Kidney (tissue), 14 donors: ENCODE results near the gene GBA2. TPM values are rescaled to one million over a fixed set of nuclear protein-coding genes. Genes with fewer than 3 reads are reported as not detected.

Source experiments
- DNase-seq, 5 donors: peaks; one replicate each; pipeline ENCODE4 v3.0.0-alpha.2; 2013 to 2020
- FAIRE-seq: peaks from 2 replicates; lab custom pipeline; 2012; peaks lifted over from hg19 to GRCh38; lab: Jason Lieb, UNC
- H3K27ac ChIP-seq, 2 donors: one replicate each; pipeline ENCODE4 v1.7.0; 2013; ENCODE audit warnings: low read depth in 2 of 2, low read length in 2 of 2, inconsistent platforms in 1 of 2
- H3K27me3 ChIP-seq: one replicate; pipeline ENCODE4 v1.7.1; 2013; ENCODE audit warnings: low read length, inconsistent platforms; ENCODE audit not compliant: control insufficient read depth, insufficient read depth
- H3K36me3 ChIP-seq, 3 donors: one replicate each; pipeline versions ENCODE4 v1.7.0 to v1.7.1; 2013; ENCODE audit warnings: low read length in 3 of 3, control low read depth in 1 of 3, inconsistent platforms in 1 of 3; ENCODE audit not compliant: insufficient read depth in 3 of 3, control insufficient read depth in 2 of 3
- H3K4me1 ChIP-seq, 3 donors: one replicate each; pipeline versions ENCODE4 v1.7.0 to v1.7.1; 2013; ENCODE audit warnings: low read length in 3 of 3, inconsistent platforms in 1 of 3, low read depth in 1 of 3; ENCODE audit not compliant: control insufficient read depth in 2 of 3, insufficient read depth in 2 of 3
- H3K4me3 ChIP-seq, 3 donors: one replicate each; pipeline versions ENCODE4 v1.7.0 to v1.8.1; 2013; ENCODE audit warnings: low read length in 3 of 3, control low read depth in 1 of 3, inconsistent platforms in 1 of 3
- H3K9ac ChIP-seq, 3 donors: one replicate each; pipeline versions ENCODE4 v1.7.0 to v1.7.1; 2013; ENCODE audit warnings: low read length in 3 of 3, control low read depth in 1 of 3, inconsistent platforms in 1 of 3
- H3K9me3 ChIP-seq, 3 donors: one replicate each; pipeline versions ENCODE4 v1.7.0 to v1.7.1; 2013; ENCODE audit warnings: low read length in 3 of 3, control low read depth in 1 of 3, inconsistent platforms in 1 of 3; ENCODE audit not compliant: control insufficient read depth in 2 of 3, insufficient read depth in 1 of 3
- intact Hi-C: fragments of 100-400 bp; cut with DNase I; formaldehyde crosslinking; loops from one replicate; pipeline ENCODE4 v1.11.1; 2022
- polyA plus RNA-seq: library from polyadenylated mRNA; stranded (reverse); fragments of 350-450 nt; fragmentation: Illumina TruSeq; extraction: RNeasy Lipid Tissue Mini Kit (QIAGEN cat#74804); gene quantifications from one replicate; pipeline ENCODE4 v1.2.3, GENCODE V29; 2014; ENCODE audit warnings: low read depth, low replicate concordance; ENCODE audit not compliant: insufficient read depth
- total RNA-seq: library from RNA; stranded (reverse); fragmentation: NEBNext Ultra II Directional; extraction: Animal tissue kit (Norgen Biotek cat#: 25700); gene quantifications from one replicate; pipeline ENCODE4 v1.2.1, GENCODE V29; 2021
- TF ChIP-seq, protein P1 (sequence below): IDR thresholded peaks from 3 replicates; pipeline ENCODE4 v1.5.1; 2012; ENCODE audit warnings: mild to moderate bottlenecking, moderate library complexity, borderline replicate concordance; ENCODE audit not compliant: insufficient read depth; ENCODE audit errors: extremely low read depth
- donor health status: control.
- donor health status: control.
- donor health status: control.
- donor health status: control.
- donor health status: control.
- donor health status: DM: yes; HTN: yes; CAD: no.
- donor health status: Normal renal cell carcinoma (clear cell type).

GBA2 gene
- total and polyA plus RNA-seq, 2 donors from 2014 or later = 83.2 to 93.2 TPM

- H3K36me3 ChIP-seq = no peaks in the 10 kb centered on the region
- no peaks in the 10 kb centered on the region for H3K27me3 ChIP-seq
- FAIRE-seq = no peak
- H3K4me1 ChIP-seq = peaks cover 0 to 17% (median 6%) of the 10 kb centered on the region in 3 donors
- intact Hi-C loops = no loop called here
- H3K9me3 ChIP-seq = no peaks in the 10 kb centered on the region
- TF ChIP-seq, protein P1, sequence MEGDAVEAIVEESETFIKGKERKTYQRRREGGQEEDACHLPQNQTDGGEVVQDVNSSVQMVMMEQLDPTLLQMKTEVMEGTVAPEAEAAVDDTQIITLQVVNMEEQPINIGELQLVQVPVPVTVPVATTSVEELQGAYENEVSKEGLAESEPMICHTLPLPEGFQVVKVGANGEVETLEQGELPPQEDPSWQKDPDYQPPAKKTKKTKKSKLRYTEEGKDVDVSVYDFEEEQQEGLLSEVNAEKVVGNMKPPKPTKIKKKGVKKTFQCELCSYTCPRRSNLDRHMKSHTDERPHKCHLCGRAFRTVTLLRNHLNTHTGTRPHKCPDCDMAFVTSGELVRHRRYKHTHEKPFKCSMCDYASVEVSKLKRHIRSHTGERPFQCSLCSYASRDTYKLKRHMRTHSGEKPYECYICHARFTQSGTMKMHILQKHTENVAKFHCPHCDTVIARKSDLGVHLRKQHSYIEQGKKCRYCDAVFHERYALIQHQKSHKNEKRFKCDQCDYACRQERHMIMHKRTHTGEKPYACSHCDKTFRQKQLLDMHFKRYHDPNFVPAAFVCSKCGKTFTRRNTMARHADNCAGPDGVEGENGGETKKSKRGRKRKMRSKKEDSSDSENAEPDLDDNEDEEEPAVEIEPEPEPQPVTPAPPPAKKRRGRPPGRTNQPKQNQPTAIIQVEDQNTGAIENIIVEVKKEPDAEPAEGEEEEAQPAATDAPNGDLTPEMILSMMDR = no peak
- H3K9ac ChIP-seq = no peak overlapping the region
- no peak overlapping the region for H3K4me3 ChIP-seq
- peak overlapping the region in 1 of 2 donors; percentile 46 for H3K27ac ChIP-seq
- peak in 2 of 5 donors; percentile 53 to 77 for DNase-seq
Observed at GRCh38 chr9:35771534-35771933, 22.5 kb upstream of the GBA2 start.

- Histone ChIP-seq H3K9me3 (no peaks in the 10 kb centered on the region), H3K27me3 (no peaks in the 10 kb centered on the region), H3K4me1 (peaks cover 0 to 17% (median 6%) of the 10 kb centered on the region in 3 donors), H3K9ac (no peak overlapping the region), H3K4me3 (no peak overlapping the region), H3K36me3 (no peaks in the 10 kb centered on the region), H3K27ac (peak overlapping the region in 1 of 2 donors; percentile 46)
- DNase-seq (no peak), FAIRE-seq (no peak)
- TF ChIP-seq, protein P1 = no peak
- intact Hi-C loops = no loop called here
Observed at GRCh38 chr9:35771075-35771433, 22.0 kb upstream of the GBA2 start.

- intact Hi-C loops = no loop called here
- Histone ChIP-seq H3K9ac (no peak overlapping the region), H3K27ac (no peak overlapping the region), H3K36me3 (no peaks in the 10 kb centered on the region), H3K27me3 (no peaks in the 10 kb centered on the region), H3K4me1 (peaks cover 0 to 11% (median 6%) of the 10 kb centered on the region in 3 donors), H3K4me3 (no peak overlapping the region), H3K9me3 (no peaks in the 10 kb centered on the region)
- TF ChIP-seq, protein P1 = no peak
- DNase-seq = no peak
- no peak for FAIRE-seq
Observed at GRCh38 chr9:35769763-35770162, 20.7 kb upstream of the GBA2 start.

GRCh38 chr9:35767458-35767857, 18.4 kb upstream of the GBA2 start:
- no peak overlapping the region for H3K4me3 ChIP-seq
- H3K4me1 ChIP-seq = peaks cover 0 to 11% (median 6%) of the 10 kb centered on the region in 3 donors
- TF ChIP-seq, protein P1 = no peak
- no peaks in the 10 kb centered on the region for H3K27me3 ChIP-seq
- DNase-seq (no peak), FAIRE-seq (no peak)
- no peaks in the 10 kb centered on the region for H3K36me3 ChIP-seq
- intact Hi-C loops = no loop called here
- H3K9me3 ChIP-seq = no peaks in the 10 kb centered on the region
- no peak overlapping the region for H3K27ac ChIP-seq
- no peak overlapping the region for H3K9ac ChIP-seq
